Activated CD4-positive, alpha-beta T cell treated with anti-CD3 and anti-CD28 coated beads, Interleukin-2, amount 50 U/mL, for 4 hours (primary cell): ENCODE data around the gene PHOX2B.

ENCODE experiments used
- DNase-seq, 2 experiments: peaks; one replicate each; pipeline ENCODE4 v3.0.0-alpha.2; 2020

PHOX2B gene

DNA sequence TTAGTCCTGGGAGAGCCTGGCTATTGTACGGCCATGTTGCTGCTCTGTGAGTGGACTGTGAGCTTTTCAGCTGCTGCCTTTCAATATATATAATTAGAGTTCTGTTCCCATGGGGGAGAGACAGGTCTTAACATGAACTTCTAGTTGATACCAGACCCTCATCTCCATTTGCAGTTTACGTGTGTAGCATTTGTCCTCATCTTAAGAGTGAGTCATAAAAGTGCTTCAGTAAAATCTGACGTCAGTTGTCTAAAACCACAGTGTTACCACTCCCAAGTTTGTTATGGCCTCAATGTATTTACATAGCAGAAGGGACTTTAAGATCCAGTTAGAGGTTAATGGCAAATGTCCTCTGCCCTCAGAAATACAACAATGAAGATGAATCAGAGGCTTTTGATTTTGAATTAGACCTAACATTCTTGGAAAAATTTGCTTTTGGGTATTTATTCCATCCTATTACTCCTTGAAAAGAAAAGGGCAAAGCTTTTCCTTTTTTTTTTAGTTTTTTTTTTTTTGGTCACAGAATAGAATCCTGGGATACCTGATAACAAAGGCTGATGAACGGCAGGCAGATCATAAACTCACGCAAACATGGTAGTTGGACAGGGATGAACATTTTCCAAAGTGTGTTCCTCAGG, 38.6 kb downstream of the PHOX2B start:
- DNase-seq: no peak

GRCh38 chr4:41703785-41704184, 44.7 kb downstream of the PHOX2B start:
- DNase-seq: no peak

- no peak for DNase-seq
Measured at GRCh38 chr4:41702770-41703169, 45.8 kb downstream of the PHOX2B start.

DNA sequence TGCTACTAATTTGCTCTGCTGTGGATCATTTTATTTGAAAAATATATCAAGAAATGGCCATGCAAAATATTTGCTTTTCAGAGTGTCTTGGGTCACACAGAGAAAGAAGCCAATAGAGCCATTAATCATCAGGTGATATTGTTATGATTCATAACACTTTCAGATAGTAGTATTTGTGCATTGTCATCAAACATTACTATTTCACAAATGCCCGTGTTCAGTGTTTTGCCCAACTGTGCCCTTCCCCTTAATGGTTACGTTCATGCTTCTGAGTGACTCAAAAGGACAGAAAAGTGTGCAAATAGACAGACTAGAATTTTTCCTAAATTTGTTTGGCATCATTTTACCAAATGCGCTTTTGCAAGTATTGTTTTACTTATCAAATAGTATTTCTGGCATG, 46.5 kb downstream of the PHOX2B start:
- no peak for DNase-seq

GRCh38 chr4:41696763-41697162, 51.8 kb downstream of the PHOX2B start:
- DNase-seq: no peak

DNA sequence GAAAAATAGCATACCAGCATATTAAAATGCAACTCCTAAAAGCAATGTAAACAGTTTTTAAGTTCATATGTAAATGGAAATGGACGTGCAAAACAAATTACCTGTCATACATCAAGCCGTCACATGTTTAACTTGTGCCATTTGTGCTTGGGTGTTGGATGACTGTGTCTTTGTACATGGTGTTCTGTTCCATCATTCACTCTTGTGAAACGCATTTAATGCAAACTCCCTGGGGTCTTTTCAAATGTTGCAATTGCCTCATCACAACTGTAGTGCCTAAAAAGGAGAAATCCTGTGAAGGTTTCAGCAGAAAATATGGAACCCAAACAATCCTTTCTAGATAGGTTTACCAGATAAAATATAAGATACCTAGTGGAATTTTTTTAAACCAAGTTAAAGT, 52.4 kb downstream of the PHOX2B start:
- no peak for DNase-seq
